Spleen (tissue), 11 donors: ENCODE measurements around the gene NFASC. TPM values are rescaled to one million over a fixed set of nuclear protein-coding genes. Genes with fewer than 3 reads are reported as not detected.

ENCODE experiments used
- DNase-seq: peaks from one replicate; pipeline ENCODE4 v3.0.0-alpha.2; 2020
- H3K27ac ChIP-seq, 8 donors: fragments of 200-600 bp; sonication (generic) in 7 of 8; 1 replicate in 4 of 8; 2 replicates in 4 of 8; pipeline versions ENCODE4 v1.5.0 to v1.8.0; 2016 to 2021; ENCODE audit warnings: inconsistent platforms in 4 of 8, mild to moderate bottlenecking in 4 of 8, moderate library complexity in 1 of 8
- H3K27me3 ChIP-seq, 7 donors: fragments of 200-600 bp; sonication (generic) in 6 of 7; replicated peaks in 1 of 7; 1 replicate in 4 of 7; 2 replicates in 3 of 7; pipeline versions ENCODE4 v1.5.0 to v1.8.0; 2016 to 2021; ENCODE audit warnings: inconsistent platforms in 3 of 7, mild to moderate bottlenecking in 1 of 7
- H3K36me3 ChIP-seq, 6 donors: fragments of 200-600 bp; sonication (generic) in 5 of 6; 1 replicate in 4 of 6; 2 replicates in 2 of 6; pipeline versions ENCODE4 v1.5.0 to v1.8.0; 2016 to 2021; ENCODE audit warnings: inconsistent platforms in 2 of 6
- H3K4me1 ChIP-seq, 6 donors: fragments of 200-600 bp; sonication (generic) in 5 of 6; 1 replicate in 3 of 6; 2 replicates in 3 of 6; pipeline versions ENCODE4 v1.5.0 to v1.8.0; 2016 to 2021; ENCODE audit warnings: inconsistent platforms in 3 of 6
- H3K4me3 ChIP-seq, 8 donors: fragments of 200-600 bp; sonication (generic) in 7 of 8; 1 replicate in 4 of 8; 2 replicates in 4 of 8; pipeline versions ENCODE4 v1.5.0 to v1.8.0; 2016 to 2021; ENCODE audit warnings: inconsistent platforms in 4 of 8, mild to moderate bottlenecking in 4 of 8, moderate library complexity in 2 of 8
- H3K9me3 ChIP-seq, 8 donors: fragments of 200-600 bp; sonication (generic) in 7 of 8; 1 replicate in 4 of 8; 2 replicates in 4 of 8; pipeline versions ENCODE4 v1.5.0 to v1.8.0; 2016 to 2021; ENCODE audit warnings: inconsistent platforms in 4 of 8
- CTCF ChIP-seq, 11 experiments: fragments of 200-600 bp in 7 of 11; fragments of 450-650 bp in 4 of 11; sonication (generic) in 4 of 11; IDR thresholded peaks in 8 of 11; conservative IDR thresholded peaks in 3 of 11; 1 replicate in 7 of 11; 2 replicates in 4 of 11; pipeline versions ENCODE4 v1.4.0 to v1.8.0; 2016 to 2021; ENCODE audit warnings: antibody characterized with exemption in 11 of 11, inconsistent platforms in 4 of 11, mild to moderate bottlenecking in 1 of 11
- POLR2A ChIP-seq, 3 donors: fragments of 450-650 bp; IDR thresholded peaks; one replicate each; pipeline ENCODE4 v1.5.1; 2017; ENCODE audit warnings: antibody characterized with exemption in 3 of 3, mild to moderate bottlenecking in 1 of 3
- POLR2AphosphoS5 ChIP-seq, 3 donors: sonication (generic); formaldehyde crosslinking; IDR thresholded peaks; one replicate each; pipeline ENCODE4 v1.5.1; 2017; ENCODE audit warnings: antibody characterized with exemption in 3 of 3
- WGBS, 5 donors: extraction: QIAGEN DNeasy Blood & Tissue Kit in 3 of 5; methylation state at CpG; one replicate each; pipeline versions ENCODE4 v1.1.5 to v1.1.7; 2013 to 2018; 5-methylcytosine and 5-hydroxymethylcytosine counted together
- intact Hi-C: fragments of 100-400 bp; cut with DNase I; formaldehyde crosslinking; loops from one replicate; pipeline ENCODE4 v1.15.0; 2023; ENCODE audit warnings: low total_unique reads
- polyA plus RNA-seq, 3 donors: library from polyadenylated mRNA; stranded (reverse); fragments of 200-250 nt; gene quantifications; one replicate each; pipeline ENCODE4 v1.2.1, GENCODE V29; 2013
- total RNA-seq, 7 donors: library from RNA; depleted of rRNA in 3 of 7; stranded (reverse); fragments of >200 nt in 3 of 7; fragmentation: NEBNext Ultra II Directional in 4 of 7; extraction: Animal tissue kit (Norgen Biotek cat#: 25700) in 4 of 7; gene quantifications; one replicate each; pipeline versions ENCODE4 v1.1.0 to v1.2.1, GENCODE V29; 2016 to 2021
- donor health status: healthy with polysubstance abuse.
- donor health status: DM: no; HTN: no; CAD: no; lungs with moderate emphysema.
- donor health status: DM: no; HTN: no; CAD: no.
- donor health status: Bipolar disorder and iron deficiency.
- donor health status: healthy.
- donor health status: DM: no; HTN: no; CAD: no.
- donor health status: DM: yes; HTN: yes; CAD: no.

NFASC gene
- total and polyA plus RNA-seq, 10 donors: 2.8 to 60.3 (median 23.1) TPM

- Histone ChIP-seq H3K36me3 (peaks cover 0 to 37% (median 0%) of the 10 kb centered on the region in 6 donors), H3K27me3 (peaks cover 0 to 38% (median 0%) of the 10 kb centered on the region in 7 donors), H3K9me3 (no peaks in the 10 kb centered on the region), H3K4me3 (no peak overlapping the region), H3K4me1 (peaks cover 0 to 50% (median 16%) of the 10 kb centered on the region in 6 donors), H3K27ac (no peak overlapping the region)
- DNase-seq: no peak
- WGBS, 5 donors: 59 to 93% (median 83%) methylated on average over 1 to 2 of the region's 2 CpGs
- intact Hi-C loops: no loop called here
- TF ChIP-seq CTCF (IDR thresholded peaks at IDR 0.05 in 8 of 11, conservative IDR thresholded peaks at IDR 0.05 in 3 of 11): no peak
- no peak for TF ChIP-seq POLR2AphosphoS5 (IDR thresholded peaks at IDR 0.05)
- no peak for TF ChIP-seq POLR2A (IDR thresholded peaks at IDR 0.05)
Measured at GRCh38 chr1:204974327-204974726, 103.7 kb downstream of the NFASC start.

- peaks cover 0 to 49% (median 16%) of the 10 kb centered on the region in 6 donors for H3K4me1 ChIP-seq
- no peaks in the 10 kb centered on the region for H3K9me3 ChIP-seq
- H3K27ac ChIP-seq: no peak overlapping the region
- TF ChIP-seq POLR2AphosphoS5 (IDR thresholded peaks at IDR 0.05) (no peak), CTCF (IDR thresholded peaks at IDR 0.05 in 8 of 11, conservative IDR thresholded peaks at IDR 0.05 in 3 of 11) (no peak), POLR2A (IDR thresholded peaks at IDR 0.05) (no peak)
- DNase-seq: no peak
- H3K36me3 ChIP-seq: peaks cover 0 to 37% (median 0%) of the 10 kb centered on the region in 6 donors
- H3K27me3 ChIP-seq: peaks cover 0 to 34% (median 0%) of the 10 kb centered on the region in 7 donors
- intact Hi-C loops: no loop called here
- H3K4me3 ChIP-seq: no peak overlapping the region
- 65 to 78% (median 73%) methylated on average over 12 of the region's 12 CpGs for WGBS, 5 donors
Measured at GRCh38 chr1:204975021-204975420, 104.4 kb downstream of the NFASC start.

- H3K36me3 ChIP-seq: peaks cover 0 to 37% (median 0%) of the 10 kb centered on the region in 6 donors
- TF ChIP-seq CTCF (IDR thresholded peaks at IDR 0.05 in 8 of 11, conservative IDR thresholded peaks at IDR 0.05 in 3 of 11) (peak; percentile 62 to 93 (median 89)), POLR2A (IDR thresholded peaks at IDR 0.05) (no peak)
- 39 to 49% (median 44%) methylated on average over 8 of the region's 8 CpGs for WGBS, 5 donors
- intact Hi-C loops: no loop called here
- DNase-seq: no peak
- H3K4me3 ChIP-seq: no peak overlapping the region
- H3K27me3 ChIP-seq: peaks cover 0 to 36% (median 0%) of the 10 kb centered on the region in 7 donors
- no peak overlapping the region for H3K27ac ChIP-seq
- H3K4me1 ChIP-seq: peaks cover 0 to 42% (median 13%) of the 10 kb centered on the region in 6 donors
- no peaks in the 10 kb centered on the region for H3K9me3 ChIP-seq
Measured at GRCh38 chr1:204975568-204976235, 105.0 kb downstream of the NFASC start.

- Histone ChIP-seq H3K9me3 (no peaks in the 10 kb centered on the region), H3K36me3 (peaks cover 0 to 37% (median 0%) of the 10 kb centered on the region in 6 donors), H3K27ac (no peak overlapping the region), H3K4me3 (no peak overlapping the region), H3K27me3 (peaks cover 0 to 31% (median 0%) of the 10 kb centered on the region in 7 donors), H3K4me1 (peaks cover 0 to 36% (median 13%) of the 10 kb centered on the region in 6 donors)
- intact Hi-C loops: no loop called here
- TF ChIP-seq CTCF (IDR thresholded peaks at IDR 0.05 in 8 of 11, conservative IDR thresholded peaks at IDR 0.05 in 3 of 11): no peak
- no peak for TF ChIP-seq POLR2A (IDR thresholded peaks at IDR 0.05)
- no peak for TF ChIP-seq POLR2AphosphoS5 (IDR thresholded peaks at IDR 0.05)
- WGBS, 5 donors: 70 to 90% (median 88%) methylated on average over 7 to 13 of the region's 13 CpGs
- DNase-seq: no peak
Measured at GRCh38 chr1:204976646-204977045, 106.0 kb downstream of the NFASC start.
